CD4-positive, CD25-positive, alpha-beta regulatory T cell (primary cell): Measurements from ENCODE around the gene SPDYE2. TPM values are rescaled to one million over a fixed set of nuclear protein-coding genes. Genes with fewer than 3 reads are reported as not detected.
"Not testable (repeated sequence)": the region's sequence is repeated elsewhere in the genome, so short reads cannot be mapped to it uniquely, and the experiment has no call there.

Experiments
- ATAC-seq, 2 donors: fragments of 150-1000 bp; cut with Tn5 transposase; one replicate each; pipeline ENCODE4 v1.10.0; 2021; ENCODE audit warnings: low read depth in 2 of 2, moderate number of reproducible peaks in 2 of 2, moderate library complexity in 1 of 2
- DNase-seq, 3 donors: peaks; one replicate each; pipeline versions ENCODE4 v3.0.0 to v3.0.0-alpha.2; 2012 to 2022; ENCODE audit warnings: mixed read lengths in 1 of 3
- H3K27ac ChIP-seq: one replicate; pipeline ENCODE4 v1.7.0; 2013; ENCODE audit warnings: mild to moderate bottlenecking, low read length; ENCODE audit not compliant: insufficient read depth, poor library complexity, severe bottlenecking
- H3K27me3 ChIP-seq: one replicate; pipeline ENCODE4 v1.7.0; 2013; ENCODE audit warnings: low read length; ENCODE audit not compliant: control insufficient read depth, insufficient read depth
- H3K36me3 ChIP-seq: one replicate; pipeline ENCODE4 v1.7.0; 2013; ENCODE audit warnings: mild to moderate bottlenecking, low read length, moderate library complexity; ENCODE audit not compliant: control insufficient read depth, insufficient read depth
- H3K4me1 ChIP-seq: 2 replicates; pipeline ENCODE4 v1.7.0; 2013; ENCODE audit warnings: mild to moderate bottlenecking, low read length; ENCODE audit not compliant: insufficient read depth, control insufficient read depth, poor library complexity, severe bottlenecking
- H3K4me3 ChIP-seq: one replicate; pipeline ENCODE4 v1.7.0; 2013; ENCODE audit warnings: low read depth, mild to moderate bottlenecking, low read length, moderate library complexity
- H3K9me3 ChIP-seq, 2 experiments: 1 replicate in 1 of 2; 2 replicates in 1 of 2; pipeline ENCODE4 v1.7.0; 2013; ENCODE audit warnings: low read length in 2 of 2, mild to moderate bottlenecking in 1 of 2, moderate library complexity in 1 of 2; ENCODE audit not compliant: control insufficient read depth in 2 of 2
- H3K27ac Mint-ChIP-seq, 3 donors: one replicate each; pipeline ENCODE4 v1.8.0; 2020 to 2022; ENCODE audit warnings: mild to moderate bottlenecking in 3 of 3, mixed read lengths in 3 of 3, moderate library complexity in 2 of 3
- H3K27me3 Mint-ChIP-seq: one replicate; pipeline ENCODE4 v1.8.0; 2022; ENCODE audit warnings: mild to moderate bottlenecking, mixed read lengths
- H3K36me3 Mint-ChIP-seq: one replicate; pipeline ENCODE4 v1.8.0; 2020; ENCODE audit warnings: mixed read lengths
- H3K4me1 Mint-ChIP-seq, 4 donors: one replicate each; pipeline ENCODE4 v1.8.0; 2020 to 2022; ENCODE audit warnings: mixed read lengths in 4 of 4, mild to moderate bottlenecking in 1 of 4
- H3K4me3 Mint-ChIP-seq, 4 donors: one replicate each; pipeline ENCODE4 v1.8.0; 2020 to 2022; ENCODE audit warnings: mild to moderate bottlenecking in 4 of 4, mixed read lengths in 4 of 4, moderate library complexity in 3 of 4
- H3K9me3 Mint-ChIP-seq, 7 donors: one replicate each; pipeline ENCODE4 v1.8.0; 2020 to 2022; ENCODE audit warnings: mixed read lengths in 7 of 7, mild to moderate bottlenecking in 3 of 7, moderate library complexity in 2 of 7
- polyA plus RNA-seq, 4 donors: library from polyadenylated mRNA; unstranded; fragments of 300-500 nt; fragmentation: Illumina TruSeq; gene quantifications; one replicate each; pipeline ENCODE4 v1.2.3, GENCODE V29; 2021
- total RNA-seq: library from RNA; stranded (reverse); gene quantifications from one replicate; pipeline ENCODE4 v1.2.3, GENCODE V29; 2022

Gene SPDYE2
- total and polyA plus RNA-seq, 5 donors from 2014 or later: 0.19 to 0.66 (median 0.39) TPM

GRCh38 chr7:102514881-102515721, 35.9 kb upstream of the SPDYE2 start:
- H3K27ac Mint-ChIP-seq, H3K4me1 ChIP-seq, H3K9me3 Mint-ChIP-seq, DNase-seq, H3K36me3 ChIP-seq, ATAC-seq, H3K27ac ChIP-seq, H3K4me3 Mint-ChIP-seq, H3K9me3 ChIP-seq, H3K4me3 ChIP-seq, H3K27me3 Mint-ChIP-seq, H3K4me1 Mint-ChIP-seq, H3K27me3 ChIP-seq, H3K36me3 Mint-ChIP-seq: not testable (repeated sequence)

- H3K4me3 Mint-ChIP-seq, H3K4me3 ChIP-seq, H3K36me3 Mint-ChIP-seq, H3K4me1 ChIP-seq, H3K27ac Mint-ChIP-seq, H3K4me1 Mint-ChIP-seq, H3K9me3 ChIP-seq, ATAC-seq, H3K36me3 ChIP-seq, H3K9me3 Mint-ChIP-seq, DNase-seq, H3K27ac ChIP-seq, H3K27me3 Mint-ChIP-seq, H3K27me3 ChIP-seq: not testable (repeated sequence)
These were observed 35.1 kb upstream of the SPDYE2 start for GRCh38 chr7:102515889-102516288.

- H3K4me3 Mint-ChIP-seq, H3K9me3 ChIP-seq, H3K36me3 ChIP-seq, DNase-seq, H3K4me3 ChIP-seq, H3K4me1 ChIP-seq, H3K27ac Mint-ChIP-seq, H3K4me1 Mint-ChIP-seq, H3K36me3 Mint-ChIP-seq, H3K9me3 Mint-ChIP-seq, H3K27me3 ChIP-seq, H3K27ac ChIP-seq, ATAC-seq, H3K27me3 Mint-ChIP-seq: not testable (repeated sequence)
These were observed 34.1 kb upstream of the SPDYE2 start for GRCh38 chr7:102516951-102517350.

GRCh38 chr7:102517550-102518147, 33.4 kb upstream of the SPDYE2 start, which contains the start of gene RASA4B:
Gene RASA4B (minus strand): TSS chr7:102517777. CDS start chr7:102517710, 67 bp downstream.
- not testable (repeated sequence) for H3K27ac Mint-ChIP-seq, H3K27ac ChIP-seq, H3K36me3 Mint-ChIP-seq, H3K36me3 ChIP-seq, H3K27me3 ChIP-seq, H3K9me3 ChIP-seq, H3K4me1 Mint-ChIP-seq, H3K4me1 ChIP-seq, H3K27me3 Mint-ChIP-seq, H3K9me3 Mint-ChIP-seq
- ATAC-seq (peak; percentile 98), DNase-seq (peak in 2 of 3 donors; percentile 2 to 37)
- H3K4me3 ChIP-seq: peak within 1 kb of the TSS; percentile 44
- peak within 1 kb of the TSS in 2 of 4 donors; percentile 38 to 62 for H3K4me3 Mint-ChIP-seq

GRCh38 chr7:102520797-102521196, 30.2 kb upstream of the SPDYE2 start:
- H3K36me3 Mint-ChIP-seq, H3K27me3 Mint-ChIP-seq, H3K27ac ChIP-seq, H3K9me3 Mint-ChIP-seq, H3K9me3 ChIP-seq, H3K27ac Mint-ChIP-seq, H3K36me3 ChIP-seq, DNase-seq, H3K4me3 Mint-ChIP-seq, H3K4me3 ChIP-seq, H3K4me1 Mint-ChIP-seq, H3K27me3 ChIP-seq, ATAC-seq, H3K4me1 ChIP-seq: not testable (repeated sequence)

GRCh38 chr7:102524803-102525202, 26.2 kb upstream of the SPDYE2 start:
- H3K27me3 Mint-ChIP-seq, H3K36me3 ChIP-seq, DNase-seq, H3K4me3 ChIP-seq, H3K27me3 ChIP-seq, H3K27ac ChIP-seq, ATAC-seq, H3K4me3 Mint-ChIP-seq, H3K9me3 Mint-ChIP-seq, H3K4me1 ChIP-seq, H3K36me3 Mint-ChIP-seq, H3K27ac Mint-ChIP-seq, H3K9me3 ChIP-seq, H3K4me1 Mint-ChIP-seq: not testable (repeated sequence)

GRCh38 chr7:102527182-102527581, 23.8 kb upstream of the SPDYE2 start:
- not testable (repeated sequence) for H3K36me3 Mint-ChIP-seq, H3K27me3 Mint-ChIP-seq, H3K27ac ChIP-seq, H3K27ac Mint-ChIP-seq, H3K4me1 Mint-ChIP-seq, H3K9me3 Mint-ChIP-seq, H3K9me3 ChIP-seq, H3K27me3 ChIP-seq, DNase-seq, H3K4me3 ChIP-seq, H3K4me3 Mint-ChIP-seq, H3K36me3 ChIP-seq, ATAC-seq, H3K4me1 ChIP-seq
